A673 (cell line): ENCODE results near the gene TEC. TPM values are rescaled to one million over a fixed set of nuclear protein-coding genes. Genes with fewer than 3 reads are reported as not detected.

Experiments
- BruUV-seq: library from RNA; stranded (reverse); fragments of 400-500 nt; replicated peaks from 2 replicates; lab custom pipeline; 2021; lab: Mats Ljungman, UMichigan
- CTCF ChIA-PET: fragments of 300-600 bp; sonication (Branson Sonifier 250); formaldehyde crosslinking; loops from one replicate; lab custom pipeline; 2022; ENCODE audit warnings: antibody characterized with exemption; lab: Charles Lee
- POLR2A ChIA-PET: fragments of 300-600 bp; sonication (Branson Sonifier 250); formaldehyde crosslinking; loops from one replicate; lab custom pipeline; 2022; ENCODE audit warnings: antibody characterized with exemption; ENCODE audit not compliant: low non-redundant PET; lab: Charles Lee
- DNase-seq: peaks from one replicate; pipeline ENCODE4 v3.0.0-alpha.2; 2015; ENCODE audit warnings: low spot score
- H3K27ac ChIP-seq: fragments of 200-600 bp; sonication (generic); 2 replicates; pipeline ENCODE4 v1.5.1; 2016; ENCODE audit warnings: mixed run types, low read depth, mild to moderate bottlenecking, mixed read lengths, antibody characterized with exemption, low read length; ENCODE audit not compliant: poor library complexity, severe bottlenecking
- H3K27me3 ChIP-seq: fragments of 200-600 bp; sonication (generic); replicated peaks from 2 replicates; pipeline ENCODE4 v1.6.1; 2017; ENCODE audit warnings: mixed run types, low read depth, mild to moderate bottlenecking, mixed read lengths, antibody characterized with exemption, low read length; ENCODE audit not compliant: insufficient read depth, poor library complexity
- H3K36me3 ChIP-seq: fragments of 200-600 bp; sonication (generic); 2 replicates; pipeline ENCODE4 v1.6.1; 2016; ENCODE audit warnings: mixed run types, mild to moderate bottlenecking, mixed read lengths, antibody characterized with exemption, low read length; ENCODE audit not compliant: insufficient read depth, poor library complexity, severe bottlenecking
- H3K4me1 ChIP-seq: fragments of 200-600 bp; sonication (generic); 2 replicates; pipeline ENCODE4 v1.6.1; 2017; ENCODE audit warnings: mixed run types, mild to moderate bottlenecking, mixed read lengths, antibody characterized with exemption, low read length; ENCODE audit not compliant: insufficient read depth, poor library complexity, severe bottlenecking
- H3K4me3 ChIP-seq: fragments of 200-600 bp; sonication (generic); 2 replicates; pipeline ENCODE4 v1.5.1; 2016; ENCODE audit warnings: low read depth, mixed run types, mild to moderate bottlenecking, mixed read lengths, low read length; ENCODE audit not compliant: poor library complexity, severe bottlenecking
- H3K9me3 ChIP-seq: fragments of 200-600 bp; sonication (generic); 2 replicates; pipeline ENCODE4 v1.6.1; 2016; ENCODE audit warnings: mixed run types, low read depth, mild to moderate bottlenecking, mixed read lengths, antibody characterized with exemption, low read length; ENCODE audit not compliant: poor library complexity, severe bottlenecking
- EZH2 ChIP-seq: fragments of 200-600 bp; sonication (generic); IDR thresholded peaks from 2 replicates; pipeline ENCODE4 v1.6.1; 2017; ENCODE audit warnings: borderline replicate concordance, low read depth, mild to moderate bottlenecking, mixed read lengths, antibody characterized with exemption, low read length; ENCODE audit not compliant: poor library complexity, severe bottlenecking
- intact Hi-C: fragments of 100-400 bp; cut with micrococcal nuclease; formaldehyde crosslinking; loops from one replicate; pipeline ENCODE4 v1.10.0; 2022; ENCODE audit not compliant: unreplicated experiment
- total RNA-seq: library from RNA; stranded (reverse); gene quantifications from 2 replicates; pipeline ENCODE4 v1.2.3, GENCODE V29; 2021
- TF ChIP-seq, protein P1 (sequence below): fragments of 300-800, 200-600 bp; sonication (generic); conservative IDR thresholded peaks from 2 replicates; pipeline ENCODE4 v1.5.1; 2017; ENCODE audit warnings: low read depth, mild to moderate bottlenecking, antibody characterized with exemption, low read length, moderate library complexity, mixed read lengths

The TEC gene
- total RNA-seq, 1 experiment from 2014 or later: 6.8 TPM

GRCh38 chr4:48180234-48180633 lies 89.4 kb downstream of the TEC start:
- TF ChIP-seq EZH2: no peak
- TF ChIP-seq, protein P1, sequence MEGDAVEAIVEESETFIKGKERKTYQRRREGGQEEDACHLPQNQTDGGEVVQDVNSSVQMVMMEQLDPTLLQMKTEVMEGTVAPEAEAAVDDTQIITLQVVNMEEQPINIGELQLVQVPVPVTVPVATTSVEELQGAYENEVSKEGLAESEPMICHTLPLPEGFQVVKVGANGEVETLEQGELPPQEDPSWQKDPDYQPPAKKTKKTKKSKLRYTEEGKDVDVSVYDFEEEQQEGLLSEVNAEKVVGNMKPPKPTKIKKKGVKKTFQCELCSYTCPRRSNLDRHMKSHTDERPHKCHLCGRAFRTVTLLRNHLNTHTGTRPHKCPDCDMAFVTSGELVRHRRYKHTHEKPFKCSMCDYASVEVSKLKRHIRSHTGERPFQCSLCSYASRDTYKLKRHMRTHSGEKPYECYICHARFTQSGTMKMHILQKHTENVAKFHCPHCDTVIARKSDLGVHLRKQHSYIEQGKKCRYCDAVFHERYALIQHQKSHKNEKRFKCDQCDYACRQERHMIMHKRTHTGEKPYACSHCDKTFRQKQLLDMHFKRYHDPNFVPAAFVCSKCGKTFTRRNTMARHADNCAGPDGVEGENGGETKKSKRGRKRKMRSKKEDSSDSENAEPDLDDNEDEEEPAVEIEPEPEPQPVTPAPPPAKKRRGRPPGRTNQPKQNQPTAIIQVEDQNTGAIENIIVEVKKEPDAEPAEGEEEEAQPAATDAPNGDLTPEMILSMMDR: no peak
- Histone ChIP-seq H3K36me3 (no peaks in the 10 kb centered on the region), H3K4me1 (no peaks in the 10 kb centered on the region), H3K27me3 (no peaks in the 10 kb centered on the region), H3K9me3 (no peaks in the 10 kb centered on the region), H3K27ac (no peak overlapping the region), H3K4me3 (no peak overlapping the region)
- no TSS peak for BruUV-seq
- ChIA-PET POLR2A (no interaction called here), CTCF (no interaction called here)
- intact Hi-C loops: no loop called here
- DNase-seq: peak; percentile 41

- DNase-seq: no peak
- Histone ChIP-seq H3K27me3 (no peaks in the 10 kb centered on the region), H3K4me3 (no peak overlapping the region), H3K27ac (no peak overlapping the region), H3K36me3 (no peaks in the 10 kb centered on the region), H3K9me3 (no peaks in the 10 kb centered on the region), H3K4me1 (no peaks in the 10 kb centered on the region)
- ChIA-PET CTCF (no interaction called here), POLR2A (no interaction called here)
- no TSS peak for BruUV-seq
- intact Hi-C loops: no loop called here
- TF ChIP-seq, protein P1: no peak
- no peak for TF ChIP-seq EZH2
Observed at GRCh38 chr4:48178931-48179330, 90.7 kb downstream of the TEC start.

GRCh38 chr4:48175806-48176205 lies 93.8 kb downstream of the TEC start:
- H3K4me1 ChIP-seq: peaks cover 5% of the 10 kb centered on the region
- TF ChIP-seq, protein P1: no peak
- no peak for TF ChIP-seq EZH2
- no TSS peak for BruUV-seq
- DNase-seq: no peak
- H3K27ac ChIP-seq: no peak overlapping the region
- no peaks in the 10 kb centered on the region for H3K27me3 ChIP-seq
- H3K36me3 ChIP-seq: no peaks in the 10 kb centered on the region
- H3K4me3 ChIP-seq: no peak overlapping the region
- POLR2A ChIA-PET: no interaction called here
- intact Hi-C loops: no loop called here
- CTCF ChIA-PET: no interaction called here
- H3K9me3 ChIP-seq: no peaks in the 10 kb centered on the region
